GM12801 (cell line): ENCODE data around the gene LIX1.

ENCODE experiments used
- CTCF ChIP-seq: IDR thresholded peaks from one replicate; pipeline ENCODE4 v1.5.1; 2011; ENCODE audit warnings: control low read depth; ENCODE audit not compliant: insufficient read length; ENCODE audit errors: extremely low read depth

LIX1 gene

GRCh38 chr5:97093193-97093592, 49.2 kb downstream of the LIX1 start:
- TF ChIP-seq CTCF = no peak

GRCh38 chr5:97090944-97091343, 51.5 kb downstream of the LIX1 start:
- TF ChIP-seq CTCF = no peak

- no peak for TF ChIP-seq CTCF
Measured at GRCh38 chr5:97089149-97089801, 53.1 kb downstream of the LIX1 start.

GRCh38 chr5:97088774-97089148, 53.6 kb downstream of the LIX1 start:
- no peak for TF ChIP-seq CTCF

- no peak for TF ChIP-seq CTCF
Measured at GRCh38 chr5:97087138-97087537, 55.3 kb downstream of the LIX1 start.

GRCh38 chr5:97085459-97086181, 56.8 kb downstream of the LIX1 start:
- no peak for TF ChIP-seq CTCF

- TF ChIP-seq CTCF = no peak
Measured at GRCh38 chr5:97078958-97079743, 63.3 kb downstream of the LIX1 start.
